K562 (cell line): ENCODE measurements around the gene PAF1. TPM values are rescaled to one million over a fixed set of nuclear protein-coding genes. Genes with fewer than 3 reads are reported as not detected.

Experiments
- ETV5 ChIP-seq: sonication (generic); formaldehyde crosslinking; IDR thresholded peaks from 2 replicates; pipeline ENCODE4 v1.4.0; 2020; ENCODE audit warnings: low read depth, mild to moderate bottlenecking, missing genetic modification reagents
- GTF2E2 ChIP-seq: fragments of 200-800 bp; sonication (Bioruptor generic); IDR thresholded peaks from 2 replicates; pipeline ENCODE4 v1.6.1; 2016; ENCODE audit warnings: missing genetic modification characterization, missing compliant biosample characterization
- HMGN3 ChIP-seq: IDR thresholded peaks from 2 replicates; pipeline ENCODE4 v1.6.1; 2011; ENCODE audit warnings: borderline replicate concordance, low read depth, mild to moderate bottlenecking, mixed read lengths, low read length; ENCODE audit not compliant: insufficient read length; ENCODE audit errors: extremely low read depth
- HNRNPLL ChIP-seq: fragments of 200-400 bp; formaldehyde crosslinking; IDR thresholded peaks from 2 replicates; pipeline ENCODE4 v1.6.1; 2017; ENCODE audit warnings: low read length, low read depth, mild to moderate bottlenecking; ENCODE audit not compliant: poor library complexity, severe bottlenecking
- NBN ChIP-seq: fragments of 450-650 bp; IDR thresholded peaks from 2 replicates; pipeline ENCODE4 v1.6.1; 2016; ENCODE audit warnings: low read depth, mild to moderate bottlenecking
- PCBP2 ChIP-seq: fragments of 200-400 bp; formaldehyde crosslinking; IDR thresholded peaks from 2 replicates; pipeline ENCODE4 v1.6.1; 2018; ENCODE audit warnings: low read length, low read depth, mild to moderate bottlenecking, moderate library complexity; ENCODE audit not compliant: poor library complexity, severe bottlenecking
- SMAD1 ChIP-seq: fragments of 150-350 bp; IDR thresholded peaks from 2 replicates; pipeline ENCODE4 v1.6.1; 2014; ENCODE audit warnings: low read length, low read depth; ENCODE audit not compliant: partially characterized antibody
- TBP ChIP-seq: optimal IDR thresholded peaks from 2 replicates; pipeline ENCODE3; 2011; ENCODE audit warnings: low read depth, low read length, improper control_type of control experiment
- ZNF511 ChIP-seq: sonication (generic); formaldehyde crosslinking; IDR thresholded peaks from 2 replicates; pipeline ENCODE4 v1.8.0; 2022; ENCODE audit warnings: mild to moderate bottlenecking, missing genetic modification reagents
- ZNF551 ChIP-seq: fragments of 250-450 bp; sonication (Bioruptor Pico); IDR thresholded peaks from 2 replicates; pipeline ENCODE4 v1.5.0; 2021; ENCODE audit warnings: mild to moderate bottlenecking, moderate library complexity
- ZNF561 ChIP-seq: fragments of 450-650 bp; formaldehyde crosslinking; conservative IDR thresholded peaks from 2 replicates; pipeline ENCODE4 v1.4.0; 2020; ENCODE audit warnings: mild to moderate bottlenecking, moderate library complexity
- polyA plus RNA-seq, 8 experiments: library from polyadenylated mRNA; depleted of rRNA in 4 of 8; stranded (reverse) in 5 of 8; unstranded in 3 of 8; fragments of >200 nt; fragmentation: Nextera tagmentation in 2 of 8; fragmentation: Illumina TruSeq in 1 of 8; extraction: Ambion mirVana in 2 of 8; extraction: Trizol in 1 of 8; gene quantifications; 2 replicates each; pipeline versions ENCODE4 v1.2.1 to v1.2.3, GENCODE V29; 2011 to 2014; ENCODE audit warnings: inconsistent platforms in 1 of 8, missing spikeins in 1 of 8
- total RNA-seq, 7 experiments: library from RNA; depleted of rRNA in 6 of 7; stranded (reverse); fragments of >200 nt in 6 of 7; fragmentation: Illumina TruSeq in 2 of 7; extraction: Trizol in 2 of 7; gene quantifications; 2 replicates each; pipeline versions ENCODE4 v1.2.1 to v1.2.3, GENCODE V29; 2011 to 2021; ENCODE audit warnings: low replicate concordance in 1 of 7
- TF ChIP-seq, protein P1 (sequence below): fragments of 200-600 bp; sonication (generic); IDR thresholded peaks from one replicate; pipeline ENCODE4 v1.6.1; 2012; ENCODE audit warnings: mild to moderate bottlenecking, low read depth, low read length, inconsistent platforms
- TF ChIP-seq, protein P2 (sequence below): fragments of 450-650 bp; conservative IDR thresholded peaks from 2 replicates; pipeline ENCODE4 v1.6.1; 2016; ENCODE audit warnings: missing genetic modification characterization, low read depth, mild to moderate bottlenecking, missing compliant biosample characterization, moderate library complexity

The PAF1 gene
- total and polyA plus RNA-seq, 9 of the 15 experiments (the other 6 are each of a cell fraction or from before 2014, with no cell fraction given): 1.5 to 45.0 (median 33.8) TPM

DNA sequence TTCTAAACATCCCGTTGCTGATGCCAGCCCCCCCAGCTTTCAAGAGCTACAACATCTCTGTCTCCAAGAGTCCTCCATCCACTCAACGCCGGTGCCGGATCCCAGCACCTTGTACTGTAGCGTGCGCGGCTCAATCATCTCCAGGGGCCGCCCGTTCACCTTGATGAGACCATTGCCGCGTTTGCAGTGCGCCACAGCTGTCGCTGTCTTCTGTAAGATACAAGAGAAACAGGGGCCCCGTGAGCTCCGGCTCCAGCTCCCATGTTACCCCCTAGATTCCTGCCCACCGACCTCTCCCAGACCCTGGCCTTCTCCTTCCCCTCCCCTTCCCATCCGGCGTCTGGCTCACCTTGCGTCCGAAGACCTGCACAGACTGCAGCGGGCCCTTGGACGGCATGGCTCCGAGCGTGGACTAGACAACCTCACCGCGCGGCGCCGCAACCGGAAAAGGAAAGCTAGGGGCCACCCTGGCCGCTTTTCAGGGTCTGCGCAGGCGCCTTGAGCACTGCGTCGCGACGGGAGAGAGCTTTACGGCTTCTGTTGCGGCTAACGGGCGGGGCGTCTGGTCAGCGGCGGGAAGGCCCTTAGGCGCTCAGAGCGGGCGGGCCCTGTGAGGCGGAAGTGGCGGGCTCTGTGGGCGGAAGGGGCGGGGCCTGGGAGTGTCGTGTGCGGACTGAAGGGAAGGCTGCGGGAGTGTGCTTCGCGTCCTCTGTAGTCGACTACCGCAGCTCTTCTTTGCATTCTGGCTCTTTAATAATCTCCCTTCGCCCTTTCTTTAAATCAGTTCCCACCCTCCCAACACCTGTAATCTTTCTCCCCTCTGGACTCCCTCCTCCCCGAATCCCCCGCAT is 44.8 kb upstream of the PAF1 start, which contains the start of gene RPS16 (continued):
- TF ChIP-seq, protein P1, sequence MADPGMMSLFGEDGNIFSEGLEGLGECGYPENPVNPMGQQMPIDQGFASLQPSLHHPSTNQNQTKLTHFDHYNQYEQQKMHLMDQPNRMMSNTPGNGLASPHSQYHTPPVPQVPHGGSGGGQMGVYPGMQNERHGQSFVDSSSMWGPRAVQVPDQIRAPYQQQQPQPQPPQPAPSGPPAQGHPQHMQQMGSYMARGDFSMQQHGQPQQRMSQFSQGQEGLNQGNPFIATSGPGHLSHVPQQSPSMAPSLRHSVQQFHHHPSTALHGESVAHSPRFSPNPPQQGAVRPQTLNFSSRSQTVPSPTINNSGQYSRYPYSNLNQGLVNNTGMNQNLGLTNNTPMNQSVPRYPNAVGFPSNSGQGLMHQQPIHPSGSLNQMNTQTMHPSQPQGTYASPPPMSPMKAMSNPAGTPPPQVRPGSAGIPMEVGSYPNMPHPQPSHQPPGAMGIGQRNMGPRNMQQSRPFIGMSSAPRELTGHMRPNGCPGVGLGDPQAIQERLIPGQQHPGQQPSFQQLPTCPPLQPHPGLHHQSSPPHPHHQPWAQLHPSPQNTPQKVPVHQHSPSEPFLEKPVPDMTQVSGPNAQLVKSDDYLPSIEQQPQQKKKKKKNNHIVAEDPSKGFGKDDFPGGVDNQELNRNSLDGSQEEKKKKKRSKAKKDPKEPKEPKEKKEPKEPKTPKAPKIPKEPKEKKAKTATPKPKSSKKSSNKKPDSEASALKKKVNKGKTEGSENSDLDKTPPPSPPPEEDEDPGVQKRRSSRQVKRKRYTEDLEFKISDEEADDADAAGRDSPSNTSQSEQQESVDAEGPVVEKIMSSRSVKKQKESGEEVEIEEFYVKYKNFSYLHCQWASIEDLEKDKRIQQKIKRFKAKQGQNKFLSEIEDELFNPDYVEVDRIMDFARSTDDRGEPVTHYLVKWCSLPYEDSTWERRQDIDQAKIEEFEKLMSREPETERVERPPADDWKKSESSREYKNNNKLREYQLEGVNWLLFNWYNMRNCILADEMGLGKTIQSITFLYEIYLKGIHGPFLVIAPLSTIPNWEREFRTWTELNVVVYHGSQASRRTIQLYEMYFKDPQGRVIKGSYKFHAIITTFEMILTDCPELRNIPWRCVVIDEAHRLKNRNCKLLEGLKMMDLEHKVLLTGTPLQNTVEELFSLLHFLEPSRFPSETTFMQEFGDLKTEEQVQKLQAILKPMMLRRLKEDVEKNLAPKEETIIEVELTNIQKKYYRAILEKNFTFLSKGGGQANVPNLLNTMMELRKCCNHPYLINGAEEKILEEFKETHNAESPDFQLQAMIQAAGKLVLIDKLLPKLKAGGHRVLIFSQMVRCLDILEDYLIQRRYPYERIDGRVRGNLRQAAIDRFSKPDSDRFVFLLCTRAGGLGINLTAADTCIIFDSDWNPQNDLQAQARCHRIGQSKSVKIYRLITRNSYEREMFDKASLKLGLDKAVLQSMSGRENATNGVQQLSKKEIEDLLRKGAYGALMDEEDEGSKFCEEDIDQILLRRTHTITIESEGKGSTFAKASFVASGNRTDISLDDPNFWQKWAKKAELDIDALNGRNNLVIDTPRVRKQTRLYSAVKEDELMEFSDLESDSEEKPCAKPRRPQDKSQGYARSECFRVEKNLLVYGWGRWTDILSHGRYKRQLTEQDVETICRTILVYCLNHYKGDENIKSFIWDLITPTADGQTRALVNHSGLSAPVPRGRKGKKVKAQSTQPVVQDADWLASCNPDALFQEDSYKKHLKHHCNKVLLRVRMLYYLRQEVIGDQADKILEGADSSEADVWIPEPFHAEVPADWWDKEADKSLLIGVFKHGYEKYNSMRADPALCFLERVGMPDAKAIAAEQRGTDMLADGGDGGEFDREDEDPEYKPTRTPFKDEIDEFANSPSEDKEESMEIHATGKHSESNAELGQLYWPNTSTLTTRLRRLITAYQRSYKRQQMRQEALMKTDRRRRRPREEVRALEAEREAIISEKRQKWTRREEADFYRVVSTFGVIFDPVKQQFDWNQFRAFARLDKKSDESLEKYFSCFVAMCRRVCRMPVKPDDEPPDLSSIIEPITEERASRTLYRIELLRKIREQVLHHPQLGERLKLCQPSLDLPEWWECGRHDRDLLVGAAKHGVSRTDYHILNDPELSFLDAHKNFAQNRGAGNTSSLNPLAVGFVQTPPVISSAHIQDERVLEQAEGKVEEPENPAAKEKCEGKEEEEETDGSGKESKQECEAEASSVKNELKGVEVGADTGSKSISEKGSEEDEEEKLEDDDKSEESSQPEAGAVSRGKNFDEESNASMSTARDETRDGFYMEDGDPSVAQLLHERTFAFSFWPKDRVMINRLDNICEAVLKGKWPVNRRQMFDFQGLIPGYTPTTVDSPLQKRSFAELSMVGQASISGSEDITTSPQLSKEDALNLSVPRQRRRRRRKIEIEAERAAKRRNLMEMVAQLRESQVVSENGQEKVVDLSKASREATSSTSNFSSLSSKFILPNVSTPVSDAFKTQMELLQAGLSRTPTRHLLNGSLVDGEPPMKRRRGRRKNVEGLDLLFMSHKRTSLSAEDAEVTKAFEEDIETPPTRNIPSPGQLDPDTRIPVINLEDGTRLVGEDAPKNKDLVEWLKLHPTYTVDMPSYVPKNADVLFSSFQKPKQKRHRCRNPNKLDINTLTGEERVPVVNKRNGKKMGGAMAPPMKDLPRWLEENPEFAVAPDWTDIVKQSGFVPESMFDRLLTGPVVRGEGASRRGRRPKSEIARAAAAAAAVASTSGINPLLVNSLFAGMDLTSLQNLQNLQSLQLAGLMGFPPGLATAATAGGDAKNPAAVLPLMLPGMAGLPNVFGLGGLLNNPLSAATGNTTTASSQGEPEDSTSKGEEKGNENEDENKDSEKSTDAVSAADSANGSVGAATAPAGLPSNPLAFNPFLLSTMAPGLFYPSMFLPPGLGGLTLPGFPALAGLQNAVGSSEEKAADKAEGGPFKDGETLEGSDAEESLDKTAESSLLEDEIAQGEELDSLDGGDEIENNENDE: no peak
- TF ChIP-seq ZNF551 (CRISPR knock-in tag) (no peak), GTF2E2 (peak; percentile 48; the same call in 1 of the 2 replicates), HMGN3 (peak; percentile 68), ZNF511 (CRISPR knock-in tag) (peak; percentile 71), NBN (peak; percentile 45; the same call in 1 of the 2 replicates), SMAD1 (peak; percentile 83), HNRNPLL (peak; percentile 76), PCBP2 (no peak), TBP (peak; percentile 98), ZNF561 (CRISPR knock-in tag) (no peak), ETV5 (peak; percentile 90)
- TF ChIP-seq, protein P2, sequence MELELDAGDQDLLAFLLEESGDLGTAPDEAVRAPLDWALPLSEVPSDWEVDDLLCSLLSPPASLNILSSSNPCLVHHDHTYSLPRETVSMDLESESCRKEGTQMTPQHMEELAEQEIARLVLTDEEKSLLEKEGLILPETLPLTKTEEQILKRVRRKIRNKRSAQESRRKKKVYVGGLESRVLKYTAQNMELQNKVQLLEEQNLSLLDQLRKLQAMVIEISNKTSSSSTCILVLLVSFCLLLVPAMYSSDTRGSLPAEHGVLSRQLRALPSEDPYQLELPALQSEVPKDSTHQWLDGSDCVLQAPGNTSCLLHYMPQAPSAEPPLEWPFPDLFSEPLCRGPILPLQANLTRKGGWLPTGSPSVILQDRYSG: no peak
